OCI-LY1 (cell line): ENCODE data around the gene SLC4A8.

ENCODE experiments used
- EZH2 ChIP-seq: fragments of 200-600 bp; sonication (generic), shearing (Covaris generic); IDR thresholded peaks from 2 replicates; pipeline ENCODE4 v1.8.0; 2017; ENCODE audit warnings: borderline replicate concordance, mixed run types, mild to moderate bottlenecking, antibody characterized with exemption, low read length, moderate library complexity, mixed read lengths
- TF ChIP-seq, protein P1 (sequence below): fragments of 200-600 bp; sonication (generic), shearing (Covaris generic); IDR thresholded peaks from 2 replicates; pipeline ENCODE4 v1.5.1; 2017; ENCODE audit warnings: mild to moderate bottlenecking, antibody characterized with exemption, low read length, moderate library complexity, mixed read lengths

DNA sequence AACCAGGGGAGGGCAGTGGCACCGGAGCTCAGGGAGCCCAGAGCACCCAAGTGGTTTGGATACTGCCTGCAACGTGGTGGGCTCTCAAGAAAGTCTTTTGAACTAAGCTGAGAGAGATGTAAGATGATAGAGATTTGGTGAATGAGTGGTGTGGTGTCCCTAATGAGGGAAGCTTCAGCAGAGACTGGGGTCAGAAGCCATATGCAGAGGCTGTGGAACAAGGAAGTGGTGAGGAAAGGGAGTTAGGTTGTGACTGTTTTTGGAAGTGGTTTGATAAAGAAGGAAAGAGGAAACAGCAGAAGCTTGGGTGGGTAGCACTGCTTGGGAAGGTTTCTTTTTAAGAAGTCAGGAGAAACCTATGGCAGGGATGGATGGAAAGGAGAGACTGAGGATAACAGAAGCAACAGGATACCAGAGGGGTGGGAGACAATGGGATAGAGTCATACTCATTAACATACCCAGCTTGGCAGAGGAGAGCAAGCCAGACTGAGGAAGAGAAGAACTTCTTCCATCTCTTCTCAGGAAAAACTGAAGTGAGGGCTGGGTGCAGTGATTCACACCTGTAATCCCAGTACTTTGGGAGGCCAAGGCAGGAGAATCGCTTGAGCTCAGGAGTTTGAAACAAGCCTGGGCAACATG is 24.1 kb downstream of the SLC4A8 start:
- TF ChIP-seq, protein P1, sequence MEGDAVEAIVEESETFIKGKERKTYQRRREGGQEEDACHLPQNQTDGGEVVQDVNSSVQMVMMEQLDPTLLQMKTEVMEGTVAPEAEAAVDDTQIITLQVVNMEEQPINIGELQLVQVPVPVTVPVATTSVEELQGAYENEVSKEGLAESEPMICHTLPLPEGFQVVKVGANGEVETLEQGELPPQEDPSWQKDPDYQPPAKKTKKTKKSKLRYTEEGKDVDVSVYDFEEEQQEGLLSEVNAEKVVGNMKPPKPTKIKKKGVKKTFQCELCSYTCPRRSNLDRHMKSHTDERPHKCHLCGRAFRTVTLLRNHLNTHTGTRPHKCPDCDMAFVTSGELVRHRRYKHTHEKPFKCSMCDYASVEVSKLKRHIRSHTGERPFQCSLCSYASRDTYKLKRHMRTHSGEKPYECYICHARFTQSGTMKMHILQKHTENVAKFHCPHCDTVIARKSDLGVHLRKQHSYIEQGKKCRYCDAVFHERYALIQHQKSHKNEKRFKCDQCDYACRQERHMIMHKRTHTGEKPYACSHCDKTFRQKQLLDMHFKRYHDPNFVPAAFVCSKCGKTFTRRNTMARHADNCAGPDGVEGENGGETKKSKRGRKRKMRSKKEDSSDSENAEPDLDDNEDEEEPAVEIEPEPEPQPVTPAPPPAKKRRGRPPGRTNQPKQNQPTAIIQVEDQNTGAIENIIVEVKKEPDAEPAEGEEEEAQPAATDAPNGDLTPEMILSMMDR: no peak
- no peak for TF ChIP-seq EZH2
